Fibroblast of lung (primary cell): Measurements from ENCODE around the gene OLA1.

ENCODE experiments used
- EZH2 ChIP-seq: IDR thresholded peaks from 2 replicates; pipeline ENCODE4 v1.5.1; 2012; ENCODE audit warnings: low read length, control low read depth, mild to moderate bottlenecking; ENCODE audit errors: missing control alignments
- TF ChIP-seq, protein P1 (sequence below), 2 donors: IDR thresholded peaks in 1 of 2; conservative IDR thresholded peaks in 1 of 2; 1 replicate in 1 of 2; 2 replicates in 1 of 2; pipeline ENCODE4 v1.5.1; 2011 to 2012; ENCODE audit warnings: low read length in 2 of 2, control low read depth in 1 of 2, inconsistent platforms in 1 of 2, low read depth in 1 of 2, mild to moderate bottlenecking in 1 of 2

GRCh38 chr2:174048243-174048642 is 200.1 kb downstream of the OLA1 start:
- TF ChIP-seq, protein P1, sequence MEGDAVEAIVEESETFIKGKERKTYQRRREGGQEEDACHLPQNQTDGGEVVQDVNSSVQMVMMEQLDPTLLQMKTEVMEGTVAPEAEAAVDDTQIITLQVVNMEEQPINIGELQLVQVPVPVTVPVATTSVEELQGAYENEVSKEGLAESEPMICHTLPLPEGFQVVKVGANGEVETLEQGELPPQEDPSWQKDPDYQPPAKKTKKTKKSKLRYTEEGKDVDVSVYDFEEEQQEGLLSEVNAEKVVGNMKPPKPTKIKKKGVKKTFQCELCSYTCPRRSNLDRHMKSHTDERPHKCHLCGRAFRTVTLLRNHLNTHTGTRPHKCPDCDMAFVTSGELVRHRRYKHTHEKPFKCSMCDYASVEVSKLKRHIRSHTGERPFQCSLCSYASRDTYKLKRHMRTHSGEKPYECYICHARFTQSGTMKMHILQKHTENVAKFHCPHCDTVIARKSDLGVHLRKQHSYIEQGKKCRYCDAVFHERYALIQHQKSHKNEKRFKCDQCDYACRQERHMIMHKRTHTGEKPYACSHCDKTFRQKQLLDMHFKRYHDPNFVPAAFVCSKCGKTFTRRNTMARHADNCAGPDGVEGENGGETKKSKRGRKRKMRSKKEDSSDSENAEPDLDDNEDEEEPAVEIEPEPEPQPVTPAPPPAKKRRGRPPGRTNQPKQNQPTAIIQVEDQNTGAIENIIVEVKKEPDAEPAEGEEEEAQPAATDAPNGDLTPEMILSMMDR (conservative IDR thresholded peaks at IDR 0.05 in 1 of 2, IDR thresholded peaks at IDR 0.05 in 1 of 2; ENCODE audit: low read depth in 1 of 2, low read length in 2 of 2) = no peak
- TF ChIP-seq EZH2 = no peak
